ENCODE results near the gene PDE6A.

DNA sequence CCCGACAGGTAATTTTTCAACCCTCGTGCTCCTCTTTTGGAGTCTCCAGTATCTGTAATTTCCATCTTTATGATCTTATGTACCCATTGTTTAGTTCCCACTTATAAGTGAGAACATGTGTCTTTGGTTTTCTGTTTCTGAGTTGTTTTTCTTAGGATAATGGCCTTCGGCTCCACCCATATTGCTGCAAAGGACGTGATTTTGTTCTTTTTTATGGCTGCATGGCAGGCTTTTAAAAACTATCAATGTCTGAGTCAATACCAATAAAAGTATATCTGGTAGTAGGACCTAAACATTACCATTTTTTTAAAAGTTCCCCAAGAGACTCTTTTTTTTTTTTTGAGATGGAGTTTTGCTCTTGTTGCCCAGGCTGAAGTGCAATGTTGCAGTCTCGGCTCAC, 12.1 kb upstream of the PDE6A start:
- TF ChIP-seq, protein P1, sequence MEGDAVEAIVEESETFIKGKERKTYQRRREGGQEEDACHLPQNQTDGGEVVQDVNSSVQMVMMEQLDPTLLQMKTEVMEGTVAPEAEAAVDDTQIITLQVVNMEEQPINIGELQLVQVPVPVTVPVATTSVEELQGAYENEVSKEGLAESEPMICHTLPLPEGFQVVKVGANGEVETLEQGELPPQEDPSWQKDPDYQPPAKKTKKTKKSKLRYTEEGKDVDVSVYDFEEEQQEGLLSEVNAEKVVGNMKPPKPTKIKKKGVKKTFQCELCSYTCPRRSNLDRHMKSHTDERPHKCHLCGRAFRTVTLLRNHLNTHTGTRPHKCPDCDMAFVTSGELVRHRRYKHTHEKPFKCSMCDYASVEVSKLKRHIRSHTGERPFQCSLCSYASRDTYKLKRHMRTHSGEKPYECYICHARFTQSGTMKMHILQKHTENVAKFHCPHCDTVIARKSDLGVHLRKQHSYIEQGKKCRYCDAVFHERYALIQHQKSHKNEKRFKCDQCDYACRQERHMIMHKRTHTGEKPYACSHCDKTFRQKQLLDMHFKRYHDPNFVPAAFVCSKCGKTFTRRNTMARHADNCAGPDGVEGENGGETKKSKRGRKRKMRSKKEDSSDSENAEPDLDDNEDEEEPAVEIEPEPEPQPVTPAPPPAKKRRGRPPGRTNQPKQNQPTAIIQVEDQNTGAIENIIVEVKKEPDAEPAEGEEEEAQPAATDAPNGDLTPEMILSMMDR (conservative IDR thresholded peaks at IDR 0.05; ENCODE audit: low read length): no peak
- TF ChIP-seq EZH2phosphoT487 (IDR thresholded peaks at IDR 0.05; ENCODE audit: borderline replicate concordance, low read depth, low read length): no peak

All from OCI-LY7 (cell line).